Skeletal muscle tissue (tissue), 2 donors: ENCODE measurements around the gene MALL. TPM values are rescaled to one million over a fixed set of nuclear protein-coding genes. Genes with fewer than 3 reads are reported as not detected.

Experiments
- small RNA-seq: library from RNA; depleted of rRNA; stranded (forward); fragments of <200 nt; gene quantifications from one replicate; pipeline ENCODE3, GENCODE V24; 2014
- total RNA-seq: library from RNA; depleted of rRNA; stranded (reverse); fragments of >200 nt; gene quantifications from one replicate; pipeline ENCODE4 v1.2.3, GENCODE V29; 2014

Gene MALL
- total RNA-seq, 1 donor from 2014 or later: 8.9 TPM

Small RNA genes within 50 kb of the gene (small RNA-seq; reads per million reads assigned to genes)
- gene MIR4267: not detected
- gene MIR4436B1: not detected

Other genes starting within 250 kb of the MALL start
- 1.6 TPM for gene LIMS3, start 217.1 kb downstream of the MALL start, total RNA-seq
- gene NPHP1, start 89.2 kb upstream of the MALL start, total RNA-seq: 11.5 TPM
- 90.8 TPM for gene MTLN, start 96.7 kb upstream of the MALL start, total RNA-seq